Neural cell (in vitro differentiated cells): ENCODE data around the gene CNNM2. TPM values are rescaled to one million over a fixed set of nuclear protein-coding genes. Genes with fewer than 3 reads are reported as not detected.

ENCODE experiments used
- H2AFZ ChIP-seq: fragments of 200-600, 300-800 bp; sonication (generic), shearing (Covaris generic); 2 replicates; pipeline ENCODE4 v1.6.0; 2014; ENCODE audit warnings: low read depth, mild to moderate bottlenecking, antibody characterized with exemption, low read length, moderate library complexity
- H3F3A ChIP-seq: fragments of 200-600 bp; shearing (Covaris generic); 2 replicates; pipeline ENCODE4 v1.6.1; 2016; ENCODE audit warnings: mild to moderate bottlenecking, moderate library complexity, mixed read lengths, antibody characterized with exemption, low read length; ENCODE audit not compliant: insufficient read depth, poor library complexity, severe bottlenecking
- H3K27ac ChIP-seq: fragments of 200-600, 300-800 bp; sonication (generic), shearing (Covaris generic); 2 replicates; pipeline ENCODE4 v1.5.1; 2014; ENCODE audit warnings: mild to moderate bottlenecking, low read length, moderate library complexity
- H3K27me3 ChIP-seq: fragments of 300-800, 200-600 bp; sonication (generic), shearing (Covaris generic); 2 replicates; pipeline ENCODE4 v1.6.0; 2014; ENCODE audit warnings: mild to moderate bottlenecking, low read depth, low read length, moderate library complexity; ENCODE audit not compliant: insufficient read depth
- H3K36me3 ChIP-seq: fragments of 300-800, 200-600 bp; sonication (generic), shearing (Covaris generic); 2 replicates; pipeline ENCODE4 v1.5.1; 2014; ENCODE audit warnings: mild to moderate bottlenecking, antibody characterized with exemption, low read length, moderate library complexity; ENCODE audit not compliant: insufficient read depth
- H3K4me2 ChIP-seq: fragments of 300-800, 200-600 bp; sonication (generic), shearing (Covaris generic); 2 replicates; pipeline ENCODE4 v1.6.0; 2014; ENCODE audit warnings: mild to moderate bottlenecking, low read length
- H3K4me3 ChIP-seq: fragments of 300-800, 200-600 bp; sonication (generic), shearing (Covaris generic); 2 replicates; pipeline ENCODE4 v1.5.1; 2014; ENCODE audit warnings: mild to moderate bottlenecking, low read length, moderate library complexity
- H3K79me2 ChIP-seq: fragments of 200-600 bp; shearing (Covaris generic); replicated peaks from 2 replicates; pipeline ENCODE4 v1.6.0; 2014; ENCODE audit warnings: mild to moderate bottlenecking, low read length, moderate library complexity; ENCODE audit not compliant: insufficient read depth
- H3K9ac ChIP-seq: fragments of 300-800, 200-600 bp; sonication (generic), shearing (Covaris generic); 2 replicates; pipeline ENCODE4 v1.6.1; 2016; ENCODE audit warnings: mild to moderate bottlenecking, low read length, mixed read lengths
- H3K9me2 ChIP-seq: fragments of 200-600 bp; shearing (Covaris generic); 2 replicates; pipeline ENCODE4 v1.6.1; 2016; ENCODE audit warnings: mild to moderate bottlenecking, low read length, mixed read lengths; ENCODE audit not compliant: insufficient read depth
- H3K9me3 ChIP-seq: fragments of 200-600, 300-800 bp; sonication (generic), shearing (Covaris generic); 2 replicates; pipeline ENCODE4 v1.6.1; 2016; ENCODE audit warnings: mild to moderate bottlenecking, mixed run types, low read length, moderate library complexity, mixed read lengths
- H4K20me1 ChIP-seq: fragments of 200-600 bp; shearing (Covaris generic); 2 replicates; pipeline ENCODE4 v1.6.1; 2016; ENCODE audit warnings: mild to moderate bottlenecking, mixed run types; ENCODE audit not compliant: insufficient read depth
- EP300 ChIP-seq: fragments of 450-650 bp; conservative IDR thresholded peaks from 2 replicates; pipeline ENCODE4 v1.6.1; 2014; ENCODE audit warnings: antibody characterized with exemption, mild to moderate bottlenecking, moderate library complexity; ENCODE audit not compliant: poor library complexity, severe bottlenecking
- EZH2 ChIP-seq: fragments of 200-600, 300-800 bp; shearing (Covaris generic), sonication (generic); IDR thresholded peaks from 2 replicates; pipeline ENCODE4 v1.6.1; 2014; ENCODE audit warnings: antibody characterized with exemption, low read length, borderline replicate concordance, mild to moderate bottlenecking; ENCODE audit not compliant: insufficient read depth, poor library complexity, severe bottlenecking
- MXI1 ChIP-seq: fragments of 450-650 bp; conservative IDR thresholded peaks from 2 replicates; pipeline ENCODE4 v1.6.1; 2014; ENCODE audit warnings: antibody characterized with exemption, mild to moderate bottlenecking; ENCODE audit not compliant: poor library complexity, severe bottlenecking
- POLR2AphosphoS5 ChIP-seq: IDR thresholded peaks from 2 replicates; pipeline ENCODE4 v1.6.1; 2012
- RAD21 ChIP-seq: fragments of 450-650 bp; conservative IDR thresholded peaks from 2 replicates; pipeline ENCODE4 v1.6.1; 2014; ENCODE audit warnings: antibody characterized with exemption, mild to moderate bottlenecking, moderate library complexity
- REST ChIP-seq: IDR thresholded peaks from 2 replicates; pipeline ENCODE4 v1.6.1; 2012; ENCODE audit warnings: borderline replicate concordance
- SMC3 ChIP-seq: fragments of 450-650 bp; conservative IDR thresholded peaks from 2 replicates; pipeline ENCODE4 v1.6.1; 2014; ENCODE audit warnings: antibody characterized with exemption, mild to moderate bottlenecking, moderate library complexity; ENCODE audit not compliant: poor library complexity
- TAF1 ChIP-seq: IDR thresholded peaks from 2 replicates; pipeline ENCODE4 v1.6.1; 2012; ENCODE audit warnings: low read depth
- polyA plus RNA-seq: library from polyadenylated mRNA; depleted of rRNA; stranded (reverse); fragments of >200 nt; gene quantifications from 2 replicates; pipeline ENCODE4 v1.2.3, GENCODE V29; 2014
- TF ChIP-seq, protein P1 (sequence below): fragments of 450-650 bp; IDR thresholded peaks from 2 replicates; pipeline ENCODE4 v1.5.1; 2014; ENCODE audit warnings: antibody characterized with exemption, mild to moderate bottlenecking, moderate library complexity; ENCODE audit not compliant: poor library complexity, severe bottlenecking

CNNM2 gene
- polyA plus RNA-seq, 1 donor from 2014 or later: 5.0 TPM

DNA sequence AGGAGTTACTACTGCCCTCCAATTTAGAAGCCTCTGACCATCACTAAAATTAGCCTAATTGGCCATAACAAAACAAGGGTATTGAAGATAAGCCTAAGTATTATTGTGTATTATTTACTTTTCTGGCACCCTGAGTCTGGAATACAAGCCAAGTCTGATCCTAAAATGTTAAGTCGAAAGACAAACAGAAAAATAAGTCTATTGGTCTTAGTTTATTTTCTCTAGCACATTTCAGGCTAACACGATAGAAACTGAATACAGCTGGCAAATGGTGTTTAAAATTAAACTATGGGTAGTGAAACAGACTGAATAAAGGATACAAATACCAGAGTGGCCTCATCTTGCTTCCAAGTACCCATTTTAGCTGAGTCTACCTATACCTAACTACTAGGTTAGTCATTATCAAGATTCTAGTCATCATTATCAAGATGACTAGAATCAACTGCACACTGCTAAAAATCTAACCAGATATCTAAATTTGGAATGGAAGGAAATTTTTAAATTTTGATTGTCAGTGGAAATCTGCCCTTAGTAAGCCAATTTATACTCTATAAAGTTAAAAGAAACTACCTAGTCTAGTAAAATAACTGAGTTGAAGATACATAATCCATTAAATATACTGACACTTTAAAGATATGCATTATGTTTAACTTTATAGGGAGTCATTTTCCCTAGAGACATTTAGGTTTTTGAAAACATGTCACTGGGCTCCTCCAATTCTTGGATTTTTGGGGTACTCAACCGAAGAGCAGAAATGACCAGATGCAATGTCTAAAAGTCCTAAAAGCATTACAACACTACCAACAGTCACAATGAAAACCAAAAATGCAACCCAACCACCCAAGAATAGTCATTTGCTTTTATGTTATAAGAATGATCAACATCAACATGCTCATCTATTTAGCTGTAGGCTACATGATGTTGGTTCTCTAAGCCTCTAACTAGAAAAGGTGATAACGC is 194.1 kb downstream of the CNNM2 start:
- H3K27me3 ChIP-seq: no peaks in the 10 kb centered on the region
- H3F3A ChIP-seq: no peaks in the 10 kb centered on the region
- H3K9me3 ChIP-seq: no peaks in the 10 kb centered on the region
- peaks cover 3% of the 10 kb centered on the region for H3K79me2 ChIP-seq
- H3K27ac ChIP-seq: no peak overlapping the region
- H3K4me3 ChIP-seq: no peak overlapping the region
- no peaks in the 10 kb centered on the region for H4K20me1 ChIP-seq
- no peaks in the 10 kb centered on the region for H3K9me2 ChIP-seq
- H3K9ac ChIP-seq: no peak overlapping the region
- H2AFZ ChIP-seq: no peak overlapping the region
- no peaks in the 10 kb centered on the region for H3K36me3 ChIP-seq
- H3K4me2 ChIP-seq: no peak overlapping the region
- TF ChIP-seq RAD21 (no peak), REST (no peak), EP300 (no peak), POLR2AphosphoS5 (no peak), EZH2 (no peak), TAF1 (no peak), MXI1 (no peak), SMC3 (no peak)
- TF ChIP-seq, protein P1, sequence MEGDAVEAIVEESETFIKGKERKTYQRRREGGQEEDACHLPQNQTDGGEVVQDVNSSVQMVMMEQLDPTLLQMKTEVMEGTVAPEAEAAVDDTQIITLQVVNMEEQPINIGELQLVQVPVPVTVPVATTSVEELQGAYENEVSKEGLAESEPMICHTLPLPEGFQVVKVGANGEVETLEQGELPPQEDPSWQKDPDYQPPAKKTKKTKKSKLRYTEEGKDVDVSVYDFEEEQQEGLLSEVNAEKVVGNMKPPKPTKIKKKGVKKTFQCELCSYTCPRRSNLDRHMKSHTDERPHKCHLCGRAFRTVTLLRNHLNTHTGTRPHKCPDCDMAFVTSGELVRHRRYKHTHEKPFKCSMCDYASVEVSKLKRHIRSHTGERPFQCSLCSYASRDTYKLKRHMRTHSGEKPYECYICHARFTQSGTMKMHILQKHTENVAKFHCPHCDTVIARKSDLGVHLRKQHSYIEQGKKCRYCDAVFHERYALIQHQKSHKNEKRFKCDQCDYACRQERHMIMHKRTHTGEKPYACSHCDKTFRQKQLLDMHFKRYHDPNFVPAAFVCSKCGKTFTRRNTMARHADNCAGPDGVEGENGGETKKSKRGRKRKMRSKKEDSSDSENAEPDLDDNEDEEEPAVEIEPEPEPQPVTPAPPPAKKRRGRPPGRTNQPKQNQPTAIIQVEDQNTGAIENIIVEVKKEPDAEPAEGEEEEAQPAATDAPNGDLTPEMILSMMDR: no peak

- peaks cover 3% of the 10 kb centered on the region for H3K79me2 ChIP-seq
Measured at GRCh38 chr10:103114876-103115275, 196.8 kb downstream of the CNNM2 start.

More at GRCh38 chr10:103114876-103115275, 196.8 kb downstream of the CNNM2 start:
- no peaks in the 10 kb centered on the region for H3K9me3 ChIP-seq
- no peaks in the 10 kb centered on the region for H3K27me3 ChIP-seq
- H3F3A ChIP-seq: no peaks in the 10 kb centered on the region
- TF ChIP-seq POLR2AphosphoS5 (no peak), EZH2 (no peak), MXI1 (no peak), TAF1 (no peak), RAD21 (no peak), EP300 (no peak), SMC3 (no peak), REST (no peak)
- TF ChIP-seq, protein P1: no peak
- no peak overlapping the region for H3K4me3 ChIP-seq
- no peaks in the 10 kb centered on the region for H3K9me2 ChIP-seq
- H4K20me1 ChIP-seq: no peaks in the 10 kb centered on the region
- no peak overlapping the region for H3K27ac ChIP-seq
- H3K9ac ChIP-seq: no peak overlapping the region
- H2AFZ ChIP-seq: no peak overlapping the region
- H3K36me3 ChIP-seq: no peaks in the 10 kb centered on the region
- H3K4me2 ChIP-seq: no peak overlapping the region
